PC-9 (cell line): ENCODE measurements around the gene KDM4B. TPM values are rescaled to one million over a fixed set of nuclear protein-coding genes. Genes with fewer than 3 reads are reported as not detected.

ENCODE experiments used
- BruUV-seq: library from RNA; stranded (reverse); fragments of 400-500 nt; replicated peaks from 2 replicates; lab custom pipeline; 2021; lab: Mats Ljungman, UMichigan
- CTCF ChIA-PET: fragments of 300-600 bp; sonication (Branson Sonifier 250); formaldehyde crosslinking; loops from one replicate; lab custom pipeline; 2022; ENCODE audit warnings: antibody characterized with exemption; lab: Charles Lee
- POLR2A ChIA-PET: fragments of 300-600 bp; sonication (Branson Sonifier 250); formaldehyde crosslinking; loops from one replicate; lab custom pipeline; 2022; ENCODE audit warnings: antibody characterized with exemption; ENCODE audit not compliant: unreplicated experiment; lab: Charles Lee
- DNase-seq, 2 experiments: peaks; one replicate each; pipeline versions ENCODE4 v3.0.0 to v3.0.0-alpha.2; 2015 to 2022; ENCODE audit warnings: mixed read lengths in 1 of 2
- H2AFZ ChIP-seq: fragments of 200-600 bp; sonication (generic); 2 replicates; pipeline ENCODE4 v1.8.1; 2017; ENCODE audit warnings: antibody characterized with exemption
- H3F3A ChIP-seq: fragments of 200-600 bp; sonication (generic); 2 replicates; pipeline ENCODE4 v1.8.1; 2017; ENCODE audit warnings: antibody characterized with exemption, mild to moderate bottlenecking, low read depth; ENCODE audit not compliant: insufficient read depth
- H3K27ac ChIP-seq: fragments of 200-600 bp; sonication (generic); 2 replicates; pipeline ENCODE4 v1.6.1; 2016; ENCODE audit warnings: mixed run types
- H3K27me3 ChIP-seq: fragments of 200-600 bp; sonication (generic); 2 replicates; pipeline ENCODE4 v1.6.1; 2016; ENCODE audit warnings: low read depth, mixed run types; ENCODE audit not compliant: insufficient read depth
- H3K36me3 ChIP-seq: fragments of 200-600 bp; sonication (generic); 2 replicates; pipeline ENCODE4 v1.6.1; 2016; ENCODE audit warnings: low read depth, mixed run types
- H3K4me1 ChIP-seq: fragments of 200-600 bp; sonication (generic); replicated peaks from 2 replicates; pipeline ENCODE4 v1.6.1; 2016; ENCODE audit warnings: mixed run types; ENCODE audit not compliant: insufficient read depth
- H3K4me2 ChIP-seq: fragments of 200-600 bp; sonication (generic); 2 replicates; pipeline ENCODE4 v1.6.1; 2017; ENCODE audit warnings: mixed run types
- H3K4me3 ChIP-seq: fragments of 200-600 bp; sonication (generic); 2 replicates; pipeline ENCODE4 v1.6.1; 2016; ENCODE audit warnings: mixed run types
- H3K79me2 ChIP-seq: fragments of 200-600 bp; sonication (generic); 2 replicates; pipeline ENCODE4 v1.6.1; 2017; ENCODE audit warnings: low read depth, mixed run types
- H3K9me2 ChIP-seq: fragments of 200-600 bp; sonication (generic); 2 replicates; pipeline ENCODE4 v1.8.1; 2017; ENCODE audit warnings: mild to moderate bottlenecking; ENCODE audit not compliant: insufficient read depth
- H3K9me3 ChIP-seq: fragments of 200-600 bp; sonication (generic); 2 replicates; pipeline ENCODE4 v1.8.1; 2016; ENCODE audit warnings: low read depth; ENCODE audit not compliant: insufficient read depth
- H4K20me1 ChIP-seq: fragments of 200-600 bp; sonication (generic); 2 replicates; pipeline ENCODE4 v1.8.1; 2017; ENCODE audit not compliant: insufficient read depth
- CTCF ChIP-seq: fragments of 200-600 bp; sonication (generic); conservative IDR thresholded peaks from 2 replicates; pipeline ENCODE4 v1.6.1; 2017; ENCODE audit warnings: mixed run types, antibody characterized with exemption, mild to moderate bottlenecking, moderate library complexity
- EZH2 ChIP-seq: fragments of 200-600 bp; sonication (generic); IDR thresholded peaks from 2 replicates; pipeline ENCODE4 v1.8.0; 2017; ENCODE audit warnings: antibody characterized with exemption, low read depth
- intact Hi-C: fragments of 100-400 bp; cut with micrococcal nuclease; formaldehyde crosslinking; loops from one replicate; pipeline ENCODE4 v1.10.0; 2022; ENCODE audit not compliant: unreplicated experiment
- total RNA-seq: library from RNA; stranded (reverse); gene quantifications from 2 replicates; pipeline ENCODE4 v1.2.3, GENCODE V29; 2021

The KDM4B gene
- total RNA-seq, 1 experiment from 2014 or later, result 19.5 TPM

GRCh38 chr19:5147978-5148793, 179.3 kb downstream of the KDM4B start:
- no peak overlapping the region for H3K4me2 ChIP-seq
- no peak for DNase-seq
- POLR2A ChIA-PET, result no interaction called here
- no TSS peak for BruUV-seq
- TF ChIP-seq EZH2 (no peak), CTCF (no peak)
- no peak overlapping the region for H2AFZ ChIP-seq
- H3F3A ChIP-seq, result no peaks in the 10 kb centered on the region
- no peaks in the 10 kb centered on the region for H3K9me2 ChIP-seq
- H3K79me2 ChIP-seq, result no peaks in the 10 kb centered on the region
- H4K20me1 ChIP-seq, result no peaks in the 10 kb centered on the region
- no peak overlapping the region for H3K27ac ChIP-seq
- CTCF ChIA-PET, result no interaction called here
- no peaks in the 10 kb centered on the region for H3K27me3 ChIP-seq
- H3K4me1 ChIP-seq, result no peaks in the 10 kb centered on the region
- intact Hi-C loops, result no loop called here
- no peaks in the 10 kb centered on the region for H3K9me3 ChIP-seq
- no peaks in the 10 kb centered on the region for H3K36me3 ChIP-seq
- no peak overlapping the region for H3K4me3 ChIP-seq

GRCh38 chr19:5148794-5149190, 179.9 kb downstream of the KDM4B start:
- H2AFZ ChIP-seq, result no peak overlapping the region
- no peaks in the 10 kb centered on the region for H4K20me1 ChIP-seq
- no peak for DNase-seq
- H3K4me3 ChIP-seq, result no peak overlapping the region
- no peaks in the 10 kb centered on the region for H3K79me2 ChIP-seq
- H3K9me2 ChIP-seq, result no peaks in the 10 kb centered on the region
- no TSS peak for BruUV-seq
- no peaks in the 10 kb centered on the region for H3K27me3 ChIP-seq
- H3K9me3 ChIP-seq, result no peaks in the 10 kb centered on the region
- intact Hi-C loops, result no loop called here
- no peaks in the 10 kb centered on the region for H3K4me1 ChIP-seq
- ChIA-PET CTCF (no interaction called here), POLR2A (no interaction called here)
- H3K4me2 ChIP-seq, result no peak overlapping the region
- no peak for TF ChIP-seq EZH2
- no peak for TF ChIP-seq CTCF
- no peaks in the 10 kb centered on the region for H3F3A ChIP-seq
- no peak overlapping the region for H3K27ac ChIP-seq
- H3K36me3 ChIP-seq, result no peaks in the 10 kb centered on the region

GRCh38 chr19:5149508-5149907, 180.6 kb downstream of the KDM4B start:
- intact Hi-C loops, result no loop called here
- no peaks in the 10 kb centered on the region for H3K79me2 ChIP-seq

More at GRCh38 chr19:5149508-5149907, 180.6 kb downstream of the KDM4B start:
- Histone ChIP-seq H3K4me3 (no peak overlapping the region), H3K27ac (no peak overlapping the region), H3K9me3 (no peaks in the 10 kb centered on the region), H4K20me1 (no peaks in the 10 kb centered on the region), H3K36me3 (no peaks in the 10 kb centered on the region), H3F3A (no peaks in the 10 kb centered on the region), H3K27me3 (no peaks in the 10 kb centered on the region), H2AFZ (no peak overlapping the region), H3K9me2 (no peaks in the 10 kb centered on the region), H3K4me1 (no peaks in the 10 kb centered on the region), H3K4me2 (no peak overlapping the region)
- ChIA-PET CTCF (no interaction called here), POLR2A (no interaction called here)
- no peak for TF ChIP-seq EZH2
- TF ChIP-seq CTCF, result no peak
- no TSS peak for BruUV-seq
- no peak for DNase-seq
